ENCODE measurements around the gene ADAM21.
"Not testable (repeated sequence)": the region's sequence is repeated elsewhere in the genome, so short reads cannot be mapped to it uniquely, and the experiment has no call there.

ADAM21 gene

GRCh38 chr14:70477356-70478105, 25.6 kb downstream of the ADAM21 start:
- not testable (repeated sequence) for DNase-seq

GRCh38 chr14:70489579-70490200, 37.7 kb downstream of the ADAM21 start:
- DNase-seq = no peak

- DNase-seq = no peak
Measured at GRCh38 chr14:70498191-70498590, 46.2 kb downstream of the ADAM21 start.

Data from C1 segment of cervical spinal cord (tissue), 14 donors.